ENCODE results near the gene TEX48. TPM values are rescaled to one million over a fixed set of nuclear protein-coding genes. Genes with fewer than 3 reads are reported as not detected.

Gene TEX48
- total RNA-seq, 1 donor from 2014 or later = 0.56 TPM

- intact Hi-C loops (cut with micrococcal nuclease) = no loop called here
- peak overlapping the region; percentile 15 for H3K27ac Mint-ChIP-seq
Measured at GRCh38 chr9:114674798-114675540, 7.0 kb downstream of the TEX48 start.

DNA sequence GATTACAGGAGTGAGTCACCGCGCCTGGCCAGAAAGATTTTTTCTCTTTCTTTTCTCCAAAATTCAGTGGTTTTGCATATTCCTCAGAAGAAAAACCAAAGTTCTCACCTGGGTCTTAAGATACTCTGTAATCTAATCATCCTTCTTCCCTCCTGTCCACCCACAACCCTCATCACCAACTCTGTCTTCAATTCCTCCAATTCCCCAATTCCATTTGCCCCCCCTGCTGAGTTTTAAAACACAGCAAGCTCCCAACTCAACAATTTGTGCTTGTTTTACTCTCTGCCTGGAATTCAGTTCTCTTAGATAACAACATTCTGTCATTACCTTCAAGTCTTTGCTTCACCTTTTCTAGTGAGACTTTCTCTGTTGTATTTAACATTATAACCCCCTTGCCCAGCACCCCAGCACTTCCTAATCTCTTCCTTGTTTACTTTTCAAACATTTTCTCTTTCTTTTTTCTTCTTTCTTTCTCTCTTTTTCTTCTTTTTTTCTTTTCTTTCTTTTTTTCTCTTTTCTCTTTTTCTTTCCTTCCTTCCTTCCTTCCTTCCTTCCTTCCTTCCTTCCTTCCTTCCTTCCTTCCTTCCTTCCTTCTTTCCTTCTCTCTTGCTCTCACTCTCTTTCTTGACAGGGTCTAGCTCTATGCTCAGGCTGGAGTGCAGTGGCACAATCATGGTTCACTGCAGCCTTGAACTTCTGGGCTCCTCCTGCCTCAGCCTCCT is 7.8 kb downstream of the TEX48 start:
- DNase-seq = no peak
- Mint-ChIP-seq H3K27me3 (peaks cover 6% of the 10 kb centered on the region), H3K4me1 (peaks cover 37% of the 10 kb centered on the region), H3K9me3 (peaks cover 15% of the 10 kb centered on the region), H3K27ac (no peak overlapping the region), H3K4me3 (no peak overlapping the region), H3K36me3 (ENCODE audit: low read depth) (peaks cover 1% of the 10 kb centered on the region)
- intact Hi-C loops (cut with micrococcal nuclease) = no loop called here

More at GRCh38 chr9:114674798-114675540, 7.0 kb downstream of the TEX48 start:
- no peak for DNase-seq
- no peak overlapping the region for H3K4me3 Mint-ChIP-seq
- peaks cover 40% of the 10 kb centered on the region for H3K4me1 Mint-ChIP-seq
- peaks cover 15% of the 10 kb centered on the region for H3K9me3 Mint-ChIP-seq
- H3K36me3 Mint-ChIP-seq (ENCODE audit: low read depth) = peaks cover 1% of the 10 kb centered on the region
- peaks cover 6% of the 10 kb centered on the region for H3K27me3 Mint-ChIP-seq

DNA sequence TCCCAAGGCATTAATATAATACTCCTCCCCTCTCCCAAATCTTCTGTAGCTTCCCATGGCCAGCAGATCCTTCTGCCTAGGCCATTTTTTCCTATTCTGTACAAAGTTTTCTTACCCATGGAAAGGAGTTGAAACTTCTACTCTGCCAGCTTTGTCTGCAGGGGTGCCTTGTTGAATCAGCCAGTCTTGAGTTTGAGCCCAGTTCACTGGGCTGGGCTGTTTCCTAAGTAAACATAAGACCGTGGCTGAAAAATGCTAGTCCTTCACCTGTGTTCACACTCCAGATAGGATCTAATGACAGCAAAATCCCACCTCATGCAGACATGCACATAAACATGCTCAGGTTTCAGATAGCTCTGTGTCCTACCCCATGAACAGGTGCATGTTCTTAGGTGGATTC is 10.4 kb downstream of the TEX48 start:
- Mint-ChIP-seq H3K36me3 (ENCODE audit: low read depth) (peaks cover 1% of the 10 kb centered on the region), H3K27me3 (peaks cover 6% of the 10 kb centered on the region), H3K9me3 (peaks cover 15% of the 10 kb centered on the region), H3K4me3 (no peak overlapping the region), H3K4me1 (peaks cover 24% of the 10 kb centered on the region), H3K27ac (no peak overlapping the region)
- intact Hi-C loops (cut with micrococcal nuclease) = no loop called here
- DNase-seq = no peak

DNA sequence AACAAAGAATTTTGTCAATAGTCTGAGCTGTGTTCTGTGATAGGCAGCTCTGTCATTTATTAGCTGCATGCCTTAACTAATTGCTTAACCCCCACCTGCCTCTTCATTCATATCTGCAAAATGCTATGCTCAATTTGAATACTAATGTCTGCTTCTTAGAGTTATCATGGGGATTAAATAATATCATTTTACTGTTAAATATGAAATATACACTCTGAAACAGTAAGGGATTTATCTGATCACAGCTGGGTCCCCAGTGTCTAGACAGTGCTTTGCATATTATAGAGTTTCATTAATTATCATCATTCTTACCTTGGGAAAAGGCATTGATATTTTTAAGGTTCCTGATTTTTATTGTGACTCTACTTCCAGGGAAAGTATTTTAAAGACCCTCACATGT is 12.0 kb downstream of the TEX48 start:
- no peak for DNase-seq
- Mint-ChIP-seq H3K27ac (no peak overlapping the region), H3K4me3 (no peak overlapping the region), H3K36me3 (ENCODE audit: low read depth) (peaks cover 1% of the 10 kb centered on the region), H3K4me1 (peaks cover 20% of the 10 kb centered on the region), H3K27me3 (peaks cover 3% of the 10 kb centered on the region), H3K9me3 (peaks cover 8% of the 10 kb centered on the region)
- intact Hi-C loops (cut with micrococcal nuclease) = loop anchor here (10.0 kb wide), 1 partner anchor 1825 kb away; no protein-coding TSS in a partner anchor

DNA sequence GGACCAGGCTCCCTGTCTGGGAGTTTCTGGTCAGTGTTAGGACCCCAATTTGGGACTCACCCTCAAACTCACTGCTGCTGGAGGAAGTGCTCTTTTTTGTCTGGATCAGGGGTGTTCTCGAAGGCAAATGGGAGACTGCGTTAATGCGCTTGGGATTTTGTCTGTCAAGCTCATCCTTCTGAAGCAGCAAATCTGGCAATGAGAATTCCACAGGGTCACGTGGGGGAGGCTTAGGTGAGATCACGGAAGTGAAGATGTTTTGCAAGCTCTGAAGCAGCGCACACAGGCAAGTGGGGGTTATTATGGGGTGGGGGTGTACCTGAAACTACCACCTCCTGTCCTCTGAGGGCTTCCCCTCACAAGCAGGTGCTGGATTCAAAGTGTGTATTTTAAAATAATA is 13.8 kb downstream of the TEX48 start:
- no peak overlapping the region for H3K27ac Mint-ChIP-seq
- no peak for DNase-seq
- H3K36me3 Mint-ChIP-seq (ENCODE audit: low read depth) = peaks cover 1% of the 10 kb centered on the region
- intact Hi-C loops (cut with micrococcal nuclease) = loop anchor here (10.0 kb wide), 1 partner anchor 1827 kb away; no protein-coding TSS in a partner anchor
- H3K4me3 Mint-ChIP-seq = no peak overlapping the region
- peaks cover 10% of the 10 kb centered on the region for H3K27me3 Mint-ChIP-seq
- H3K9me3 Mint-ChIP-seq = no peaks in the 10 kb centered on the region
- peaks cover 9% of the 10 kb centered on the region for H3K4me1 Mint-ChIP-seq

DNA sequence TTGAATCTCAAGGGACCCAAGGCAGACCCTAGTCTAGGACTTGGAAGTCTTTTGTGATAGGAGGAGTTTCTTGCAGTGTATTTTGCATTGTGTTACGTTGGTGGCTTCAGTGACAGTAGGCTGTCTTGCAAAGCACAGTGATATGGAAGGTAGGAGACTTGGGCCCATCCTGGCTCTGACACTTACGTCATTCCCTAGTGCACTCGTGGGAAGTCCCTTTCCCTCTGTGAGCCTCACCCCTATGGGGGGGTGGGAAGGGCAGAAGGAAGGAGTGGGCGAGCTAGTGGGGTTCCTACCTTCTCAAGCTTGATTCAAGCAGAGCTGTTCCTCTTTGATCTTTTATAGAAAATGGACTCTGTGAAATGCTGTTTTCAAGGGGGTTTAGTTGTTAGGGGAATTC is 15.1 kb downstream of the TEX48 start:
- peaks cover 14% of the 10 kb centered on the region for H3K4me1 Mint-ChIP-seq
- intact Hi-C loops (cut with micrococcal nuclease) = loop anchor here (10.0 kb wide), 1 partner anchor 1828 kb away; no protein-coding TSS in a partner anchor
- peaks cover 14% of the 10 kb centered on the region for H3K27me3 Mint-ChIP-seq
- H3K4me3 Mint-ChIP-seq = no peak overlapping the region
- DNase-seq = no peak
- no peaks in the 10 kb centered on the region for H3K9me3 Mint-ChIP-seq
- H3K27ac Mint-ChIP-seq = peak overlapping the region; percentile 37
- H3K36me3 Mint-ChIP-seq (ENCODE audit: low read depth) = no peaks in the 10 kb centered on the region

DNA sequence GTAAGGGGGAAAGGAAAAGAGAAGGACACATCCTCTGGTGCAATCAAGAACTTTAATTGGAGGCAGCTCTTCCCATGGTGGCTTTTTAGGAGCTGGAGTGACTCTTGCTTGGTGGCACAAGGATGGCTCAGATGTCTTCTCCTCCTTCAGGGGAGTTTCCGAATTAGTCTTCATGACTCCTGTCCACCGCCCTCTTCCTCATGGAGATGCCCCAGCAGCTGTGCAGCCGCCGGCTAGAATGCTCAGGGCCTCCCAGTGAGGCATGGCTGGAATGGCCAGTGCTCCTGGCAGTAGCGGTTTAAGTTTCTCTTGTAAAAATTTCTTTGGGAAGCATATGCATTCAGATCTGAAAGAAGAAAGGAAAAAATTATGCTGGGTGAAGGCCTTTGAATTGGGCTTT is 15.6 kb downstream of the TEX48 start:
- no peak for DNase-seq
- no peaks in the 10 kb centered on the region for H3K36me3 Mint-ChIP-seq (ENCODE audit: low read depth)
- H3K27me3 Mint-ChIP-seq = peaks cover 14% of the 10 kb centered on the region
- no peak overlapping the region for H3K4me3 Mint-ChIP-seq
- peaks cover 14% of the 10 kb centered on the region for H3K4me1 Mint-ChIP-seq
- intact Hi-C loops (cut with micrococcal nuclease) = loop anchor here (10.0 kb wide), 1 partner anchor 1828 kb away; no protein-coding TSS in a partner anchor
- no peaks in the 10 kb centered on the region for H3K9me3 Mint-ChIP-seq
- no peak overlapping the region for H3K27ac Mint-ChIP-seq

DNA sequence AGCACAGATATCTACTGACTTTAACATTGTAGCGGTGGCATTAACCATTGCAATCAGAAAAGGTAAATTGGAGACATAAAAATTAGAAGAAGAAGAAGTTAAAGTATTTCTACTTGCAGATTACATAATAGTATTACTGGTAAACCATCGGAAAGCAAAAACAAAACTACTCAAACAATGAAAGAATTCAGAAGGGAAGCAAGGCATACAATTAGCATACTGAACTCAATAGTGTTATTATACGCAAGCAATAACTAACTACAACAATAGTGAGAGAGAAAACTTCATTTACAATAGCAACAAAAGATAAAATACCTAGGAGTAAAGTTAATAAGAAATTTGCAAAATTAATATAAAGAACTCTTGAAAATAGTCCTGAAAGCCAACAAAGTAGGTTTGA is 17.8 kb downstream of the TEX48 start:
- intact Hi-C loops (cut with micrococcal nuclease) = loop anchor here (10.0 kb wide), 1 partner anchor 1831 kb away; no protein-coding TSS in a partner anchor
- Mint-ChIP-seq H3K4me1 (peaks cover 14% of the 10 kb centered on the region), H3K27me3 (peaks cover 14% of the 10 kb centered on the region), H3K4me3 (no peak overlapping the region), H3K9me3 (no peaks in the 10 kb centered on the region), H3K36me3 (ENCODE audit: low read depth) (no peaks in the 10 kb centered on the region), H3K27ac (no peak overlapping the region)
- DNase-seq = no peak

DNA sequence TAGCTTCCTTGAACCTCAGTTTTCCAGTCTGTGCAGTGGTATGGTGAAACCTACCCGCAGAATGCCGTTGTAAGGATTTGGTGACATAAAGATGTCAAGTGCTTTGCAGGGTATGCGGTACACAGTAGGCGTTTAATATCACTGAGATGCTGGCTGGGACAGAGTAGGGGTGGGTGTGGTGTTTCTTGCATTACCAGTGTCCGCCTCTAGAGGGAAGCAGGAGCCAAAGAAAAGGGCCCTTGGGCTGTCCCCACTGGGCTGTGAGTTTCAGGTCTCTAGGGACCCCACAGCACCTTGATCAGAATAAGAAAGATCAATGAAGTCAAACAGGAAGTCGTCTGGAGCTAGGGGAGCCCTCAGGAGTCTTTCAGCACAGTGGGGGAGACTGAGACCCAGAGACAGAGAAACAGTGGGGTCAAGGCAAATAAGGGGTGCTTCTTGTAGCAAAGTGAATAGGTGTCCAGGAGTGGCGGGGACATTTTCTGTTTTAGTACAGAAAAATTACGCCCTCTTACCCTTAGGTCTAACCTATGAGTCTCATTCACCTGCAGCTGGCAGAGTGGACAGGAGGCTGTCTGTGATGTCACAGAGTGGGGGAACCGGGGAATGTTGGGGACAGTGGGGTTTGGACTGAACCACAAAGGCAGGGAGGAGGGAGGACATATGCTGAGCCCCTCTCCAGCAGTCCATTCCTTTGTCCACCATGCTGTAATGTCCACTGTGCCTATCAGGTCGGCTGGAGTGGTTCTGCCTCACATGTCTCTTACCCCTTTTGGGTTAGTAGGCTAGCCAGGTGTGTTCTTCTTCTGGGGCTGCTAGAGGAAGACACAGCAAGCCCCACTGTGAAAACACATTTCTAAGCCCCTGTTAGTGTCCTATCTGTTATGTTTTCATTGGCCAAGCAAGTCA is 19.7 kb downstream of the TEX48 start:
- no peak overlapping the region for H3K4me3 Mint-ChIP-seq
- H3K9me3 Mint-ChIP-seq = no peaks in the 10 kb centered on the region
- DNase-seq = peak; percentile 91
- H3K27ac Mint-ChIP-seq = no peak overlapping the region
- H3K4me1 Mint-ChIP-seq = peaks cover 13% of the 10 kb centered on the region
- H3K27me3 Mint-ChIP-seq = peaks cover 14% of the 10 kb centered on the region
- H3K36me3 Mint-ChIP-seq (ENCODE audit: low read depth) = no peaks in the 10 kb centered on the region
- intact Hi-C loops (cut with micrococcal nuclease) = loop anchor here (1.0 to 10.0 kb wide), 4 partner anchors 18 to 1832 kb away; no protein-coding TSS in a partner anchor

- H3K27ac Mint-ChIP-seq = no peak within 1 kb of the TSS
- H3K9me3 Mint-ChIP-seq = no peaks in the 10 kb centered on the region
- no peak within 1 kb of the TSS for H3K4me3 Mint-ChIP-seq
- H3K4me1 Mint-ChIP-seq = peaks cover 15% of the 10 kb centered on the region
- intact Hi-C loops (cut with micrococcal nuclease) = loop anchor here (10.0 kb wide), 1 partner anchor 223 kb away; no protein-coding TSS in a partner anchor
- peaks cover 2% of the 10 kb centered on the region for H3K36me3 Mint-ChIP-seq (ENCODE audit: low read depth)
- no peak for DNase-seq
- H3K27me3 Mint-ChIP-seq = peaks cover 3% of the 10 kb centered on the region
Measured at GRCh38 chr9:114657705-114658104, 24.3 kb downstream of the TEX48 start, which contains the start of gene TEX53. Gene TEX53, minus strand, starts transcription at chr9:114657805. Its CDS starts 31 bp downstream, at chr9:114657774.

DNA sequence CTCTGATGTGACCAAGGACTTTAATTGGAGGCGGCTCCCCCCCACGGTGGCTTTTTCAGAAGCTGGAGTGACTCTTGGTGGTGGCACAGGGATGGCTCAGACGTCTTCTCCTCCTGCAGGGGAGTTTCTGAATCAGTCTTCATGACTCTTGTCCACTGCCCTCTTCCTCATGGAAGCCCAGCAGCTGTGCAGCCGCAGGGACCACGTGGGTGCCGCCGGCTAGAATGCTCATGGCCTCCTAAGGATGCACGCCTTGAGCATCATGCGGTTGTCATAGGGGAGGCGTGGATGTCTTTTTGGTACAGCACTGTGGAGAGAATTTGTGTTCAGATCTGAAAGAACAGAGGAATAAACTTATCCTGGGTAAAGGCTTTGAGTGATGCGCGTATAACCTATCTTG is 25.7 kb downstream of the TEX48 start:
- intact Hi-C loops (cut with micrococcal nuclease) = loop anchor here (10.0 kb wide), 1 partner anchor 222 kb away; no protein-coding TSS in a partner anchor
- no peaks in the 10 kb centered on the region for H3K9me3 Mint-ChIP-seq

GRCh38 chr9:114655689-114656088 is 26.3 kb downstream of the TEX48 start:
- Mint-ChIP-seq H3K27ac (no peak overlapping the region), H3K4me3 (no peak overlapping the region), H3K9me3 (no peaks in the 10 kb centered on the region), H3K27me3 (no peaks in the 10 kb centered on the region), H3K36me3 (ENCODE audit: low read depth) (peaks cover 2% of the 10 kb centered on the region), H3K4me1 (peaks cover 19% of the 10 kb centered on the region)
- intact Hi-C loops (cut with micrococcal nuclease) = loop anchor here (10.0 kb wide), 1 partner anchor 221 kb away; no protein-coding TSS in a partner anchor
- no peak for DNase-seq

More for the DNA sequence above, 25.7 kb downstream of the TEX48 start:
- DNase-seq = no peak
- peaks cover 2% of the 10 kb centered on the region for H3K36me3 Mint-ChIP-seq (ENCODE audit: low read depth)
- H3K27ac Mint-ChIP-seq = no peak overlapping the region
- no peaks in the 10 kb centered on the region for H3K27me3 Mint-ChIP-seq
- peaks cover 19% of the 10 kb centered on the region for H3K4me1 Mint-ChIP-seq
- H3K4me3 Mint-ChIP-seq = no peak overlapping the region

DNA sequence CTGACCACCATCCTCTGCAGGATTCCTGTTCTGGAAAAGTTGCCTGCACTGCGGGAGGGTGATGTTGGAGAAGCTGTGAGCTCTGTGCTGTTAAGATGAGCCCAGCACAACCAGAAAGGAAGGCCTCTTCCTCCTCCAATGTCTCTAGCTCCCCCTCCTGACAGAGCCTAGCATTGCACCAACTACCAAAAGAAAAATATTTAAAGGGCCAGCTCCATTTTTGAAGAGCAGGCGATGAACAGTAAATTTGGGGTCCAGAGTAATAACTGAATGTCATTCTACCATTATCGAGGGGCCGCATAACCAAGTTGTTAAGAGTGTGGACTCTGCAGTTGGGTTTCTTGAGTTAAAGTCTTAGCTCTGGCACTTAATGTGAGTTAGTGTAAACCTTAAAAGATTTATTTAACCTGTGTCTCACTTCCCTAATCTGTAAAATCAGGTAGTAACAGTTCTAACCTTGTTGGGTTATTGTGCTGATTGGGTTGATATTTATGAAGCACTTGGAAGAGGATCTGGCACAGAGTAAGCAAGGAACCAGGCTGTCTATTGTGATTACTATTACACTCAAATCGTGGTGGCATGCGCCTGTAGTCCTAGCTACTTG is 28.3 kb downstream of the TEX48 start:
- peaks cover 10% of the 10 kb centered on the region for H3K36me3 Mint-ChIP-seq (ENCODE audit: low read depth)
- peak overlapping the region; percentile 45 for H3K27ac Mint-ChIP-seq
- peaks cover 19% of the 10 kb centered on the region for H3K4me1 Mint-ChIP-seq
- H3K27me3 Mint-ChIP-seq = no peaks in the 10 kb centered on the region
- H3K9me3 Mint-ChIP-seq = no peaks in the 10 kb centered on the region
- no peak overlapping the region for H3K4me3 Mint-ChIP-seq
- intact Hi-C loops (cut with micrococcal nuclease) = loop anchor here (1.0 to 10.0 kb wide), 7 partner anchors 43 to 314 kb away; partner anchors contain the start of genes TMEM268 and WHRN
- DNase-seq = peak; percentile 96
